Lower leg skin (tissue), 3 donors: ENCODE measurements around the gene PROZ.

Experiments
- CTCF ChIP-seq, 3 donors: fragments of 450-650 bp; IDR thresholded peaks; one replicate each; pipeline ENCODE4 v1.5.1; 2016; ENCODE audit warnings: antibody characterized with exemption in 3 of 3, mild to moderate bottlenecking in 3 of 3, moderate library complexity in 2 of 3
- POLR2A ChIP-seq, 2 donors: fragments of 450-650 bp; IDR thresholded peaks; one replicate each; pipeline ENCODE4 v1.6.1; 2016 to 2017; ENCODE audit warnings: antibody characterized with exemption in 2 of 2, mild to moderate bottlenecking in 1 of 2, moderate library complexity in 1 of 2

- TF ChIP-seq CTCF (IDR thresholded peaks at IDR 0.05): no peak
- no peak for TF ChIP-seq POLR2A (IDR thresholded peaks at IDR 0.05)
Observed at GRCh38 chr13:113207460-113207859, 49.0 kb downstream of the PROZ start.
